IMR-90 (cell line): ENCODE data around the gene AQP12A. TPM values are rescaled to one million over a fixed set of nuclear protein-coding genes. Genes with fewer than 3 reads are reported as not detected.

Experiments used
- ATAC-seq: fragments of 200-7000 bp; cut with Tn5 transposase; 2 replicates; pipeline ENCODE4 v1.9.1; 2020; ENCODE audit warnings: low read depth, mild to moderate bottlenecking, moderate library complexity
- BruUV-seq: library from RNA; stranded (reverse); fragments of 400-500 nt; replicated peaks from 2 replicates; lab custom pipeline; 2021; lab: Mats Ljungman, UMichigan
- CTCF ChIA-PET: fragments of 300-600 bp; formaldehyde crosslinking; extraction: SDS; loops from one replicate; lab custom pipeline; 2021; ENCODE audit warnings: antibody characterized with exemption; lab: Yijun Ruan, JAX
- POLR2A ChIA-PET: fragments of 300-600 bp; sonication (Branson Sonifier 250); formaldehyde crosslinking; loops from one replicate; lab custom pipeline; 2022; ENCODE audit warnings: antibody characterized with exemption; ENCODE audit not compliant: unreplicated experiment; lab: Charles Lee
- DNase-seq: peaks from one replicate; pipeline ENCODE4 v3.0.0; 2013
- H2AFZ ChIP-seq: replicated peaks from 2 replicates; pipeline ENCODE3; 2013; ENCODE audit warnings: low read length, mild to moderate bottlenecking; ENCODE audit not compliant: poor library complexity
- H2AK5ac ChIP-seq: 2 replicates; pipeline ENCODE4 v1.6.1; 2013; ENCODE audit warnings: low read depth, low read length, inconsistent platforms
- H2AK9ac ChIP-seq: replicated peaks from 2 replicates; pipeline ENCODE3; 2013; ENCODE audit warnings: mild to moderate bottlenecking, low read depth, low read length, moderate library complexity; ENCODE audit not compliant: poor library complexity
- H2BK120ac ChIP-seq: 2 replicates; pipeline ENCODE4 v1.6.1; 2013; ENCODE audit warnings: low read depth, low read length, inconsistent platforms
- H2BK15ac ChIP-seq: 3 replicates; pipeline ENCODE4 v1.6.1; 2013; ENCODE audit warnings: low read depth, low read length, inconsistent platforms
- H2BK20ac ChIP-seq: 2 replicates; pipeline ENCODE4 v1.6.1; 2013; ENCODE audit warnings: low read depth, mild to moderate bottlenecking, inconsistent platforms, low read length, moderate library complexity
- H2BK5ac ChIP-seq: 2 replicates; pipeline ENCODE4 v1.6.1; 2013; ENCODE audit warnings: mild to moderate bottlenecking, low read depth, low read length, inconsistent platforms; ENCODE audit not compliant: poor library complexity, severe bottlenecking
- H3K14ac ChIP-seq: replicated peaks from 2 replicates; pipeline ENCODE4 v1.6.1; 2013; ENCODE audit warnings: low read depth, low read length, inconsistent platforms
- H3K18ac ChIP-seq: 2 replicates; pipeline ENCODE4 v1.6.1; 2013; ENCODE audit warnings: low read depth, low read length, control low read depth
- H3K23ac ChIP-seq: 2 replicates; pipeline ENCODE4 v1.6.1; 2013; ENCODE audit warnings: low read depth, low read length, inconsistent platforms
- H3K27ac ChIP-seq: 2 replicates; pipeline ENCODE4 v1.5.1; 2013; ENCODE audit warnings: mild to moderate bottlenecking, control low read depth, low read length; ENCODE audit not compliant: insufficient read depth
- H3K27me3 ChIP-seq: 2 replicates; pipeline ENCODE4 v1.6.1; 2013; ENCODE audit warnings: low read length; ENCODE audit not compliant: control insufficient read depth, insufficient read depth
- H3K36me3 ChIP-seq: 2 replicates; pipeline ENCODE4 v1.6.1; 2013; ENCODE audit warnings: low read length, mixed read lengths; ENCODE audit not compliant: control insufficient read depth, insufficient read depth
- H3K4ac ChIP-seq: 2 replicates; pipeline ENCODE4 v1.6.1; 2013; ENCODE audit warnings: low read depth, low read length, inconsistent platforms
- H3K4me1 ChIP-seq: 2 replicates; pipeline ENCODE4 v1.6.1; 2013; ENCODE audit warnings: low read length, mixed read lengths; ENCODE audit not compliant: control insufficient read depth, insufficient read depth
- H3K4me2 ChIP-seq: 2 replicates; pipeline ENCODE4 v1.6.1; 2013; ENCODE audit warnings: low read depth, mild to moderate bottlenecking, control low read depth, low read length, moderate library complexity
- H3K4me3 ChIP-seq: 2 replicates; pipeline ENCODE4 v1.5.1; 2013; ENCODE audit warnings: low read depth, mild to moderate bottlenecking, control low read depth, low read length, moderate library complexity; ENCODE audit not compliant: insufficient read depth
- H3K56ac ChIP-seq: 2 replicates; pipeline ENCODE4 v1.6.1; 2013; ENCODE audit warnings: low read length, inconsistent platforms; ENCODE audit not compliant: insufficient read depth; ENCODE audit errors: extremely low read depth
- H3K79me1 ChIP-seq, 2 experiments: 2 replicates each; pipeline ENCODE4 v1.6.1; 2013; ENCODE audit warnings: low read length in 2 of 2, inconsistent platforms in 1 of 2, low read depth in 1 of 2
- H3K9ac ChIP-seq: 2 replicates; pipeline ENCODE4 v1.6.1; 2013; ENCODE audit warnings: low read depth, low read length, control low read depth
- H3K9me1 ChIP-seq: 2 replicates; pipeline ENCODE4 v1.6.1; 2013; ENCODE audit warnings: low read length, inconsistent platforms; ENCODE audit not compliant: insufficient read depth
- H3K9me3 ChIP-seq: 2 replicates; pipeline ENCODE4 v1.6.1; 2013; ENCODE audit warnings: low read length; ENCODE audit not compliant: control insufficient read depth, insufficient read depth
- H4K20me1 ChIP-seq: 2 replicates; pipeline ENCODE4 v1.6.1; 2013; ENCODE audit warnings: low read length, inconsistent platforms; ENCODE audit not compliant: insufficient read depth
- H4K5ac ChIP-seq: 2 replicates; pipeline ENCODE4 v1.6.1; 2013; ENCODE audit warnings: mild to moderate bottlenecking, low read depth, low read length, control low read depth
- H4K8ac ChIP-seq, 2 experiments: 2 replicates each; pipeline ENCODE4 v1.6.1; 2013; ENCODE audit warnings: low read depth in 2 of 2, low read length in 2 of 2, control low read depth in 1 of 2, inconsistent platforms in 1 of 2
- H4K91ac ChIP-seq: 2 replicates; pipeline ENCODE4 v1.6.1; 2013; ENCODE audit warnings: low read depth, low read length, inconsistent platforms; ENCODE audit not compliant: insufficient read depth
- BHLHE40 ChIP-seq: fragments of 150-350 bp; IDR thresholded peaks from 2 replicates; pipeline ENCODE4 v1.6.1; 2016; ENCODE audit warnings: mild to moderate bottlenecking, low read depth, low read length
- CEBPB ChIP-seq: IDR thresholded peaks from 2 replicates; pipeline ENCODE4 v1.6.1; 2012; ENCODE audit warnings: low read depth, low read length, improper control_type of control experiment
- CHD1 ChIP-seq: IDR thresholded peaks from 2 replicates; pipeline ENCODE4 v1.6.1; 2012; ENCODE audit warnings: low read depth, low read length, improper control_type of control experiment
- CTCF ChIP-seq: conservative IDR thresholded peaks from 2 replicates; pipeline ENCODE4 v1.5.1; 2012; ENCODE audit warnings: mild to moderate bottlenecking, low read depth, low read length, improper control_type of control experiment
- ELK1 ChIP-seq: fragments of 150-350 bp; IDR thresholded peaks from 2 replicates; pipeline ENCODE4 v1.6.1; 2016; ENCODE audit warnings: low read depth, mild to moderate bottlenecking, low read length, moderate library complexity, borderline replicate concordance
- FOS ChIP-seq: fragments of 150-350 bp; IDR thresholded peaks from 2 replicates; pipeline ENCODE4 v1.6.1; 2016; ENCODE audit warnings: low read depth, low read length
- MAFK ChIP-seq: IDR thresholded peaks from 2 replicates; pipeline ENCODE4 v1.6.1; 2012; ENCODE audit warnings: low read depth, low read length, improper control_type of control experiment
- MAZ ChIP-seq: IDR thresholded peaks from 2 replicates; pipeline ENCODE4 v1.6.1; 2012; ENCODE audit warnings: low read depth, mild to moderate bottlenecking, low read length, improper control_type of control experiment, moderate library complexity, borderline replicate concordance
- MXI1 ChIP-seq: IDR thresholded peaks from 2 replicates; pipeline ENCODE4 v1.6.1; 2012; ENCODE audit warnings: low read depth, mild to moderate bottlenecking, low read length, moderate library complexity, borderline replicate concordance
- NFE2L2 ChIP-seq: fragments of 150-350 bp; IDR thresholded peaks from 2 replicates; pipeline ENCODE4 v1.6.1; 2016; ENCODE audit warnings: low read depth, mild to moderate bottlenecking, low read length
- POLR2A ChIP-seq: IDR thresholded peaks from 2 replicates; pipeline ENCODE4 v1.6.1; 2012; ENCODE audit warnings: mild to moderate bottlenecking, low read depth, low read length
- RAD21 ChIP-seq: IDR thresholded peaks from 2 replicates; pipeline ENCODE4 v1.6.1; 2012; ENCODE audit warnings: low read length, improper control_type of control experiment
- RCOR1 ChIP-seq: IDR thresholded peaks from 2 replicates; pipeline ENCODE4 v1.6.1; 2012; ENCODE audit warnings: mild to moderate bottlenecking, low read length, improper control_type of control experiment; ENCODE audit not compliant: insufficient replicate concordance
- RFX5 ChIP-seq: IDR thresholded peaks from 2 replicates; pipeline ENCODE4 v1.8.0; 2012; ENCODE audit warnings: low read depth, mild to moderate bottlenecking, low read length, moderate library complexity
- SMC3 ChIP-seq: fragments of 150-350 bp; IDR thresholded peaks from 2 replicates; pipeline ENCODE4 v1.6.1; 2016; ENCODE audit warnings: low read depth, mild to moderate bottlenecking, antibody characterized with exemption, low read length, moderate library complexity
- WGBS, 2 experiments: methylation state at CpG; one replicate each; pipeline versions ENCODE4 v1.1.5 to v1.1.7; 2013; ENCODE audit warnings: missing lambda C conversion rate in 2 of 2; ENCODE audit not compliant: insufficient read length in 1 of 2; ENCODE audit errors: extremely low coverage in 2 of 2; 5-methylcytosine and 5-hydroxymethylcytosine counted together
- dilution Hi-C: fragments of 300-500 bp; cut with HindIII; formaldehyde crosslinking; loops from one replicate; pipeline ENCODE4 v1.14.3; 2018; ENCODE audit warnings: low sequenced_read_pairs; ENCODE audit not compliant: unreplicated experiment
- in situ Hi-C: fragments of 300-500 bp; cut with MboI; formaldehyde crosslinking; loops from 3 replicates; pipeline ENCODE4 v1.14.3; 2019; ENCODE audit warnings: low sequenced_read_pairs, inconsistent platforms, mixed read lengths
- intact Hi-C: fragments of 100-400 bp; cut with micrococcal nuclease; formaldehyde crosslinking; loops from 2 replicates; pipeline ENCODE4 v1.10.0; 2022
- polyA plus RNA-seq, 3 experiments: library from polyadenylated mRNA; depleted of rRNA; stranded (reverse); fragments of >200 nt; gene quantifications; 2 replicates each; pipeline ENCODE4 v1.2.3, GENCODE V29; 2012; ENCODE audit warnings: low replicate concordance in 1 of 3
- total RNA-seq: library from RNA; depleted of rRNA; stranded (reverse); fragments of >200 nt; gene quantifications from 2 replicates; pipeline ENCODE4 v1.2.3, GENCODE V29; 2012
- TF ChIP-seq, protein P1 (sequence below): fragments of 150-350 bp; IDR thresholded peaks from 2 replicates; pipeline ENCODE4 v1.6.1; 2017; ENCODE audit warnings: mild to moderate bottlenecking, antibody characterized with exemption, low read length, low read depth

The AQP12A gene
- total and polyA plus RNA-seq, 2 of the 4 experiments (the other 2 are of a cell fraction): not detected

DNA sequence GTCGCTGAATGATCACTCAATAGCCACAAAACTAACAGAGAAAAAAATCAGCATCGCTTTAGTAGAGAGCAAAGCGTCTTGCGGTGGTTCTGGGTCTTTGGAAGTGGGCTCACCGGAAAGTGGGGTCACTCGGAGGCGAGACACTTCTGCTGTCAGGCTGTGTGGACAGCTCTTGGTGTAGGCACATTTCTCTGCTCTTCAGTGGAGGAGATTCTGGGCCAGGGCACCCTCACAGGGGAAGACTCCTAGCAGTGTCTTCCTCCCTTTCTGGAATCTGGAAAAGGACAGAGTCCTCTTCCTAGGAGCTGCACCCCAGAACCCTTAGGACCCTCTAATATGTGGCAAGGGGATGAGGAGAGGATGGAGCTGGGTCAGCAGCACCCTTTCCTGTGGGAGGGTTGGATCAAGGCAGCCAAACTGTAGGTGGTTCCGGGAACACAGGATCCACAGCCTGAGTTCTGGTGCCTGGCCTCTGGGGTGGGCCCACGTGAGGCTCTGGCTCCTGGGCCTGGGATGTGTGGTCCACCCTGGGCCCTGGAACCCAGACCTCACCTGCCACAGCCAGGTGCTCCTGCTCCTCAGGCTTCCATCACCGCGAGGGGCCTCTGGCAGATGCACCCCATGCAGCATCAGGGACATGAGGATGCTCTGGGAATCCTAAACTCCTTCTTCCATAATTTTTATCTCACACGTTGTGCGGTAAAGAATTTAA lies 41.3 kb upstream of the AQP12A start:
- Histone ChIP-seq H4K20me1 (no peaks in the 10 kb centered on the region), H2BK15ac (no peak overlapping the region), H3K79me1 (no peaks in the 10 kb centered on the region), H3K4me1 (no peaks in the 10 kb centered on the region), H3K56ac (no peak overlapping the region), H3K9ac (no peak overlapping the region), H3K4me3 (no peak overlapping the region), H3K27me3 (peaks cover 70% of the 10 kb centered on the region), H3K9me3 (no peaks in the 10 kb centered on the region; the same call in 1 of the 2 replicates), H3K36me3 (no peaks in the 10 kb centered on the region), H2AK9ac (no peak overlapping the region), H3K18ac (no peak overlapping the region), H4K5ac (no peak overlapping the region), H4K8ac (no peak overlapping the region), H2BK5ac (no peak overlapping the region), H3K4me2 (no peak overlapping the region), H3K27ac (no peak overlapping the region), H2BK20ac (no peak overlapping the region), H3K4ac (no peak overlapping the region), H4K91ac (no peak overlapping the region), H3K14ac (no peak overlapping the region), H3K23ac (no peak overlapping the region), H3K9me1 (no peaks in the 10 kb centered on the region), H2AK5ac (no peak overlapping the region), H2AFZ (no peak overlapping the region), H2BK120ac (no peak overlapping the region)
- ATAC-seq: no peak
- no CpG with 5 or more reads among the region's 13 CpGs for WGBS, 2 experiments
- intact Hi-C loops (no loop called here), dilution Hi-C loops (no loop called here), in situ Hi-C loops (no loop called here)
- no peak for DNase-seq
- ChIA-PET CTCF (no interaction called here), POLR2A (no interaction called here)
- TF ChIP-seq POLR2A (no peak), FOS (no peak), BHLHE40 (no peak), RAD21 (no peak), SMC3 (no peak), ELK1 (no peak), RFX5 (no peak), NFE2L2 (no peak), CTCF (no peak), CEBPB (no peak), MAZ (no peak), MXI1 (no peak), MAFK (no peak), CHD1 (no peak), RCOR1 (no peak)
- TF ChIP-seq, protein P1, sequence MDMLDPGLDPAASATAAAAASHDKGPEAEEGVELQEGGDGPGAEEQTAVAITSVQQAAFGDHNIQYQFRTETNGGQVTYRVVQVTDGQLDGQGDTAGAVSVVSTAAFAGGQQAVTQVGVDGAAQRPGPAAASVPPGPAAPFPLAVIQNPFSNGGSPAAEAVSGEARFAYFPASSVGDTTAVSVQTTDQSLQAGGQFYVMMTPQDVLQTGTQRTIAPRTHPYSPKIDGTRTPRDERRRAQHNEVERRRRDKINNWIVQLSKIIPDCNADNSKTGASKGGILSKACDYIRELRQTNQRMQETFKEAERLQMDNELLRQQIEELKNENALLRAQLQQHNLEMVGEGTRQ: no peak
- BruUV-seq: no TSS peak
